HepG2 (cell line): ENCODE data around the gene CALCB. TPM values are rescaled to one million over a fixed set of nuclear protein-coding genes. Genes with fewer than 3 reads are reported as not detected.

Experiments used
- ATAC-seq: fragments of 200-7000 bp; cut with Tn5 transposase; 3 replicates; pipeline ENCODE4 v1.9.1; 2020; ENCODE audit warnings: mild to moderate bottlenecking, moderate library complexity
- BruUV-seq: library from RNA; stranded (reverse); fragments of 400-500 nt; replicated peaks from 2 replicates; lab custom pipeline; 2021; lab: Mats Ljungman, UMichigan
- CTCF ChIA-PET: fragments of 300-600 bp; formaldehyde crosslinking; extraction: SDS; loops from one replicate; lab custom pipeline; 2021; ENCODE audit warnings: low total read pairs, inconsistent platforms, low intra/inter-chr PET ratio; lab: Yijun Ruan, JAX
- POLR2A ChIA-PET: fragments of 350-600 bp; sonication (Branson Sonifier 250); formaldehyde crosslinking; loops from one replicate; lab custom pipeline; 2020; ENCODE audit warnings: antibody characterized with exemption, inconsistent platforms; lab: Yijun Ruan, JAX
- DNase-seq: peaks from one replicate; pipeline ENCODE4 v3.0.0-alpha.2; 2015; ENCODE audit warnings: low spot score
- FAIRE-seq: peaks from 3 replicates; lab custom pipeline; 2011; peaks lifted over from hg19 to GRCh38; lab: Jason Lieb, UNC
- H2AFZ ChIP-seq: one replicate; pipeline ENCODE4 v1.6.1; 2011; ENCODE audit warnings: low read length, inconsistent platforms
- H3K27ac ChIP-seq: fragments of 300-600 bp; 3 replicates; pipeline ENCODE4 v1.8.0; 2011; ENCODE audit warnings: mixed run types, mild to moderate bottlenecking, mixed read lengths, low read length, inconsistent platforms; ENCODE audit not compliant: insufficient read depth; ENCODE audit errors: extremely low read length
- H3K27me3 ChIP-seq, 2 experiments: fragments of 200-600 bp in 1 of 2; 2 replicates in 1 of 2; 3 replicates in 1 of 2; pipeline versions ENCODE4 v1.6.0 to v1.8.0; 2011; ENCODE audit warnings: low read length in 2 of 2, mild to moderate bottlenecking in 2 of 2, moderate library complexity in 2 of 2, inconsistent platforms in 1 of 2; ENCODE audit not compliant: insufficient read depth in 2 of 2, control insufficient read depth in 1 of 2
- H3K36me3 ChIP-seq, 2 experiments: fragments of 200-600 bp in 1 of 2; replicated peaks in 1 of 2; 2 replicates in 1 of 2; 3 replicates in 1 of 2; pipeline versions ENCODE4 v1.5.1 to v1.8.0; 2011; ENCODE audit warnings: low read length in 2 of 2, inconsistent platforms in 1 of 2; ENCODE audit not compliant: insufficient read depth in 2 of 2, control insufficient read depth in 1 of 2
- H3K4me1 ChIP-seq: 2 replicates; pipeline ENCODE4 v1.5.1; 2012; ENCODE audit warnings: low read length, inconsistent platforms; ENCODE audit not compliant: insufficient read depth
- H3K4me2 ChIP-seq: 2 replicates; pipeline ENCODE4 v1.6.0; 2011; ENCODE audit warnings: low read depth, low read length, inconsistent platforms
- H3K4me3 ChIP-seq, 3 experiments: fragments of 200-600 bp in 1 of 3; sonication (generic), shearing (Covaris generic) in 1 of 3; replicated peaks in 1 of 3; 2 replicates each; pipeline ENCODE4 v1.5.1; 2011 to 2016; ENCODE audit warnings: low read length in 3 of 3, inconsistent platforms in 2 of 3, low read depth in 2 of 3, mild to moderate bottlenecking in 2 of 3, control low read depth in 1 of 3, mixed read lengths in 1 of 3; ENCODE audit not compliant: insufficient read depth in 1 of 3
- H3K79me2 ChIP-seq: one replicate; pipeline ENCODE4 v1.6.1; 2011; ENCODE audit warnings: low read length, inconsistent platforms; ENCODE audit not compliant: insufficient read depth
- H3K9ac ChIP-seq: 2 replicates; pipeline ENCODE4 v1.6.0; 2011; ENCODE audit warnings: mild to moderate bottlenecking, low read depth, low read length, inconsistent platforms; ENCODE audit not compliant: insufficient read depth
- H3K9me3 ChIP-seq: 2 replicates; pipeline ENCODE4 v1.5.1; 2012; ENCODE audit warnings: mild to moderate bottlenecking, low read length
- H4K20me1 ChIP-seq: 2 replicates; pipeline ENCODE4 v1.6.0; 2011; ENCODE audit warnings: inconsistent platforms, mild to moderate bottlenecking, low read length, moderate library complexity; ENCODE audit not compliant: insufficient read depth
- BCL3 ChIP-seq: sonication (generic); formaldehyde crosslinking; IDR thresholded peaks from 2 replicates; pipeline ENCODE4 v1.5.1; 2020; ENCODE audit warnings: mild to moderate bottlenecking, missing genetic modification reagents, moderate library complexity
- DR1 ChIP-seq: sonication (generic); formaldehyde crosslinking; IDR thresholded peaks from 2 replicates; pipeline ENCODE4 v1.8.0; 2021; ENCODE audit warnings: mild to moderate bottlenecking, missing genetic modification reagents, inconsistent platforms
- EEA1 ChIP-seq: sonication (generic); formaldehyde crosslinking; IDR thresholded peaks from 2 replicates; pipeline ENCODE4 v1.5.1; 2020; ENCODE audit warnings: mild to moderate bottlenecking, missing genetic modification reagents, borderline replicate concordance
- FOXM1 ChIP-seq: sonication (generic); formaldehyde crosslinking; IDR thresholded peaks from 2 replicates; pipeline ENCODE4 v1.5.0; 2020; ENCODE audit warnings: missing genetic modification reagents
- GATAD2A ChIP-seq: IDR thresholded peaks from 2 replicates; pipeline ENCODE4 v1.6.1; 2016
- KLF6 ChIP-seq: IDR thresholded peaks from 2 replicates; pipeline ENCODE4 v1.8.0; 2016; ENCODE audit warnings: missing biosample characterization, missing genetic modification reagents
- MTF2 ChIP-seq: sonication (generic); formaldehyde crosslinking; IDR thresholded peaks from 2 replicates; pipeline ENCODE4 v1.5.0; 2020; ENCODE audit warnings: missing genetic modification reagents, borderline replicate concordance
- PAF1 ChIP-seq: IDR thresholded peaks from 2 replicates; pipeline ENCODE4 v1.6.1; 2016; ENCODE audit warnings: missing genetic modification reagents, missing compliant biosample characterization
- SPEN ChIP-seq: sonication (generic); formaldehyde crosslinking; IDR thresholded peaks from 2 replicates; pipeline ENCODE4 v1.5.1; 2020; ENCODE audit warnings: low read depth, mild to moderate bottlenecking, missing genetic modification reagents
- TCF7L2 ChIP-seq: IDR thresholded peaks from 2 replicates; pipeline ENCODE4 v1.6.1; 2011; ENCODE audit warnings: mild to moderate bottlenecking, low read depth, low read length, moderate library complexity
- TMF1 ChIP-seq: sonication (generic); formaldehyde crosslinking; IDR thresholded peaks from 2 replicates; pipeline ENCODE4 v1.8.1; 2022; ENCODE audit warnings: low read depth, missing genetic modification reagents
- ZKSCAN1 ChIP-seq: fragments of 150-350 bp; IDR thresholded peaks from 2 replicates; pipeline ENCODE4 v1.6.1; 2014; ENCODE audit warnings: low read length
- ZNF12 ChIP-seq: sonication (generic); formaldehyde crosslinking; IDR thresholded peaks from 2 replicates; pipeline ENCODE4 v1.5.0; 2020; ENCODE audit warnings: missing genetic modification reagents
- ZNF33B ChIP-seq: sonication (generic); formaldehyde crosslinking; IDR thresholded peaks from 2 replicates; pipeline ENCODE4 v1.5.1; 2020; ENCODE audit warnings: mild to moderate bottlenecking, missing genetic modification reagents
- ZNF383 ChIP-seq: sonication (generic); formaldehyde crosslinking; IDR thresholded peaks from 2 replicates; pipeline ENCODE4 v1.4.0; 2020; ENCODE audit warnings: missing genetic modification reagents, mild to moderate bottlenecking, borderline replicate concordance
- ZNF607 ChIP-seq: sonication (generic); formaldehyde crosslinking; IDR thresholded peaks from 2 replicates; pipeline ENCODE4 v1.5.1; 2020; ENCODE audit warnings: missing genetic modification reagents, mild to moderate bottlenecking, borderline replicate concordance
- ZNF709 ChIP-seq: sonication (generic); formaldehyde crosslinking; IDR thresholded peaks from 2 replicates; pipeline ENCODE4 v1.5.0; 2020; ENCODE audit warnings: mild to moderate bottlenecking, missing genetic modification reagents
- WGBS: methylation state at CpG from one replicate; pipeline ENCODE4 v1.1.6; 2017; ENCODE audit warnings: low lambda C conversion rate; 5-methylcytosine and 5-hydroxymethylcytosine counted together
- in situ Hi-C: cut with HindIII; loops from 2 replicates; pipeline ENCODE4 v1.10.0; 2017; ENCODE audit warnings: low pct_unique_long_range_greater_than_20kb; ENCODE audit not compliant: extremely low pct_ligation_motif_present
- intact Hi-C: fragments of 100-400 bp; cut with micrococcal nuclease; formaldehyde crosslinking; loops from one replicate; pipeline ENCODE4 v1.10.0; 2022; ENCODE audit not compliant: unreplicated experiment
- polyA plus RNA-seq, 8 experiments: library from polyadenylated mRNA; depleted of rRNA in 3 of 8; stranded (reverse) in 7 of 8; unstranded in 1 of 8; fragments of >200 nt; fragmentation: Illumina TruSeq in 4 of 8; extraction: Trizol in 4 of 8; gene quantifications; 2 replicates each; pipeline versions ENCODE4 v1.2.1 to v1.2.3, GENCODE V29; 2011 to 2016; ENCODE audit warnings: low read depth in 4 of 8, missing spikeins in 1 of 8, mixed read lengths in 1 of 8; ENCODE audit not compliant: insufficient read depth in 1 of 8
- total RNA-seq, 5 experiments: library from RNA; depleted of rRNA; stranded (reverse); fragments of >200 nt; fragmentation: Illumina TruSeq; extraction: Trizol; gene quantifications; 2 replicates each; pipeline ENCODE4 v1.2.3, GENCODE V29; 2016; ENCODE audit warnings: low read depth in 1 of 5

CALCB gene
- total and polyA plus RNA-seq, 2 of the 13 experiments (the other 11 are each of a cell fraction or from before 2014, with no cell fraction given), result not detected

GRCh38 chr11:15119352-15119751 lies 46.0 kb downstream of the CALCB start:
- H3K9me3 ChIP-seq, result no peaks in the 10 kb centered on the region
- H3K4me3 ChIP-seq, result no peak overlapping the region
- H2AFZ ChIP-seq, result no peak overlapping the region
- no peak for ATAC-seq
- H4K20me1 ChIP-seq, result no peaks in the 10 kb centered on the region
- 3% methylated on average over 4 of the region's 4 CpGs for WGBS
- no peak for DNase-seq
- no peaks in the 10 kb centered on the region for H3K4me1 ChIP-seq
- no TSS peak for BruUV-seq
- intact Hi-C loops, result no loop called here
- no peak overlapping the region for H3K4me2 ChIP-seq
- H3K36me3 ChIP-seq, result no peaks in the 10 kb centered on the region
- CTCF ChIA-PET, result no interaction called here
- no peak overlapping the region for H3K27ac ChIP-seq
- H3K79me2 ChIP-seq, result no peaks in the 10 kb centered on the region
- TF ChIP-seq KLF6 (no peak), SPEN (CRISPR knock-in tag) (no peak), ZNF12 (CRISPR knock-in tag) (no peak), BCL3 (CRISPR knock-in tag) (no peak), ZNF709 (CRISPR knock-in tag) (no peak)
- TF ChIP-seq, all 625 proteins: peak for 0
- in situ Hi-C loops, result no loop called here
- no peak for FAIRE-seq
- Histone ChIP-seq H3K27me3 (no peaks in the 10 kb centered on the region; a peak in 1 of 5 replicates), H3K9ac (no peak overlapping the region)
- POLR2A ChIA-PET, result no interaction called here

DNA sequence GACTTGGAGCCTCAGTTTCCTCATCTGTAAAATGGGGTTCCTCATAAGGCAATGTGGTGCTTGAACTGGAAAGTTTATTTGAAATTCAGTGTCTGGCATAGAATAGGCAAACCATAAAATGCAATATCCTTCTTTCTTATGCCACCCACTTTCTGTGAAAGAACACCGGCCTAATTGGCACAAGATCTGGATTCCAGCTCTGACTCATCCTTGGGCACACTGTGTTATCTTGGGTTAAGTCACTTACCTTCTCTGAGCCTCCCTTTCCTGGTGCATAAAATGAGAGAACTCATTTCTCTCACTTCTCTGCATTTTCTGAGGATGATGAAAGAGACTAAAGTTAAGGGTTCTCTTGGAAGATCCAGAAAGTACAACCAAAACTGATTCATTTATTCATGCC lies 46.4 kb downstream of the CALCB start:
- no peak overlapping the region for H3K27ac ChIP-seq
- no peaks in the 10 kb centered on the region for H3K79me2 ChIP-seq
- ChIA-PET CTCF (no interaction called here), POLR2A (no interaction called here)
- ATAC-seq (no peak), FAIRE-seq (no peak), DNase-seq (no peak)
- no peak for TF ChIP-seq MTF2 (CRISPR knock-in tag)
- no peak for TF ChIP-seq FOXM1 (CRISPR knock-in tag)
- no peak for TF ChIP-seq ZNF33B
- TF ChIP-seq TCF7L2, result no peak
- TF ChIP-seq EEA1 (CRISPR knock-in tag), result no peak
- no peak for TF ChIP-seq ZNF383
- TF ChIP-seq DR1, result no peak
- TF ChIP-seq ZKSCAN1, result no peak
- TF ChIP-seq PAF1 (CRISPR knock-in tag), result no peak
- TF ChIP-seq TMF1 (CRISPR knock-in tag), result no peak
- no peak for TF ChIP-seq GATAD2A (CRISPR knock-in tag)
- no peak for TF ChIP-seq ZNF607 (CRISPR knock-in tag)
- no peak overlapping the region for H3K4me3 ChIP-seq
- H3K27me3 ChIP-seq, result no peaks in the 10 kb centered on the region; a peak in 1 of 5 replicates
- no peak overlapping the region for H3K4me2 ChIP-seq
- no peaks in the 10 kb centered on the region for H3K4me1 ChIP-seq
- H3K36me3 ChIP-seq, result no peaks in the 10 kb centered on the region
- no peaks in the 10 kb centered on the region for H4K20me1 ChIP-seq
- no peak overlapping the region for H2AFZ ChIP-seq
- no TSS peak for BruUV-seq
- H3K9ac ChIP-seq, result no peak overlapping the region
- no peaks in the 10 kb centered on the region for H3K9me3 ChIP-seq
- in situ Hi-C loops (no loop called here), intact Hi-C loops (no loop called here)
- WGBS, result 20% methylated on average over 1 of the region's 1 CpG
